ENCODE results near the gene ARL6IP6. TPM values are rescaled to one million over a fixed set of nuclear protein-coding genes. Genes with fewer than 3 reads are reported as not detected.

ARL6IP6 gene
- polyA plus RNA-seq, 4 donors: 54.8 to 61.7 (median 58.9) TPM

GRCh38 chr2:152791979-152792378 is 73.6 kb downstream of the ARL6IP6 start:
- peak in 1 of 4 donors; percentile 0 for DNase-seq (ENCODE audit: low read depth in 4 of 4, low spot score in 2 of 4)

GRCh38 chr2:152792974-152793373 is 74.6 kb downstream of the ARL6IP6 start:
- no peak for DNase-seq (ENCODE audit: low read depth in 4 of 4, low spot score in 2 of 4)

GRCh38 chr2:152796941-152797340 is 78.5 kb downstream of the ARL6IP6 start:
- no peak for DNase-seq (ENCODE audit: low read depth in 4 of 4, low spot score in 2 of 4)

GRCh38 chr2:152804687-152805408 is 86.4 kb downstream of the ARL6IP6 start:
- DNase-seq (ENCODE audit: low read depth in 4 of 4, low spot score in 2 of 4): no peak

GRCh38 chr2:152811916-152812315 is 93.5 kb downstream of the ARL6IP6 start:
- no peak for DNase-seq (ENCODE audit: low read depth in 4 of 4, low spot score in 2 of 4)

Other genes starting within 250 kb of the ARL6IP6 start
- 100 to 1,000 TPM; 128 to 162 (median 144) TPM for gene PRPF40A, start 1.2 kb upstream of the ARL6IP6 start, polyA plus RNA-seq (ENCODE audit: insufficient read length in 4 of 4)